H4 (cell line): ENCODE data around the gene FRMPD4. TPM values are rescaled to one million over a fixed set of nuclear protein-coding genes. Genes with fewer than 3 reads are reported as not detected.
A peak's percentile ranks its signal among the peaks of the same experiment; 100 is the strongest.

ENCODE experiments used
- DNase-seq: peaks from one replicate; pipeline ENCODE4 v3.0.0-alpha.2; 2015; ENCODE audit warnings: low spot score
- total RNA-seq: library from RNA; depleted of rRNA; stranded (reverse); fragments of >200 nt; shearing (Covaris generic); gene quantifications from 2 replicates; pipeline ENCODE4 v1.2.3, GENCODE V29; 2014

FRMPD4 gene
- total RNA-seq, 1 experiment from 2014 or later = 0.08 TPM

- DNase-seq = no peak
Observed at GRCh38 chrX:12758291-12758690, 620.0 kb downstream of the FRMPD4 start.

GRCh38 chrX:12767856-12768255, 629.6 kb downstream of the FRMPD4 start:
- no peak for DNase-seq

- DNase-seq = no peak
Observed at GRCh38 chrX:12768491-12768890, 630.2 kb downstream of the FRMPD4 start.

DNA sequence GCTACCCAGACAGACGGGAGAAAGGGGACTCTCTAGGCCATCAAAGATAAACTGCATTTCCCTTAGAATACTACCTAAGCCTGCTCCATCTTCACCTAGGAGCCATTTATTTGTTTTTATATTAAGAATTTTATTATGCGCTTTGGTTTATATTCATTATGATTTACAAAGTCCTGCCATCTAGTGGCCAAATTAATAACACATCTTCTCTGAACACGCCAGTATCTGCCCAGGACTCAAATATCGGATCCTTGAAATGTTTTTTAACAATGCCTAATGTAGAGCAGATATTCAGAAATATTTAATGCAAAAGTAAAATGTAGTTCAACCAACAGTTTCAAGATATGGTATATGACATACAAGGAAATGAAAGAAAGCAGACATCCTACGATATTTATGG, 632.2 kb downstream of the FRMPD4 start:
- DNase-seq = no peak

- peak; percentile 9 for DNase-seq
Observed at GRCh38 chrX:12771445-12772069, 633.3 kb downstream of the FRMPD4 start.
